Psoas muscle (tissue), 8 donors: Measurements from ENCODE around the gene ERICH2. TPM values are rescaled to one million over a fixed set of nuclear protein-coding genes. Genes with fewer than 3 reads are reported as not detected.
A peak's percentile ranks its signal among the peaks of the same experiment; 100 is the strongest.

Experiments used
- ATAC-seq, 4 donors: fragments of 200-7000 bp; cut with Tn5 transposase; one replicate each; pipeline ENCODE4 v1.9.1; 2020; ENCODE audit warnings: moderate library complexity in 3 of 4, mild to moderate bottlenecking in 2 of 4
- DNase-seq, 2 donors: peaks; one replicate each; pipeline ENCODE4 v3.0.0-alpha.2; 2020
- H3K27ac ChIP-seq: fragments of 200-600 bp; one replicate; pipeline ENCODE4 v1.8.0; 2022
- H3K27me3 ChIP-seq, 3 donors: fragments of 200-600 bp in 1 of 3; one replicate each; pipeline versions ENCODE4 v1.6.1 to v1.8.0; 2013 to 2022; ENCODE audit warnings: low read length in 2 of 3, mild to moderate bottlenecking in 2 of 3, moderate library complexity in 1 of 3; ENCODE audit not compliant: insufficient read depth in 3 of 3
- H3K36me3 ChIP-seq, 2 donors: fragments of 200-600 bp in 1 of 2; one replicate each; pipeline versions ENCODE4 v1.6.1 to v1.8.0; 2013 to 2022; ENCODE audit warnings: low read depth in 1 of 2, mild to moderate bottlenecking in 1 of 2, moderate library complexity in 1 of 2; ENCODE audit not compliant: insufficient read depth in 1 of 2
- H3K4me1 ChIP-seq: fragments of 200-600 bp; one replicate; pipeline ENCODE4 v1.8.0; 2022
- H3K4me3 ChIP-seq: fragments of 200-600 bp; one replicate; pipeline ENCODE4 v1.8.0; 2022; ENCODE audit warnings: mild to moderate bottlenecking
- H3K9me3 ChIP-seq: fragments of 200-600 bp; one replicate; pipeline ENCODE4 v1.8.0; 2022
- WGBS, 3 donors: extraction: QIAGEN DNeasy Blood & Tissue Kit; methylation state at CpG; one replicate each; pipeline versions ENCODE4 v1.1.6 to v1.1.7; 2013; 5-methylcytosine and 5-hydroxymethylcytosine counted together
- intact Hi-C, 2 donors: fragments of 100-400 bp; cut with DNase I; formaldehyde crosslinking; loops; one replicate each; pipeline versions ENCODE4 v1.11.0 to v1.14.2; 2022
- polyA plus RNA-seq, 3 donors: library from polyadenylated mRNA; stranded (reverse); fragments of 200-250 nt; gene quantifications; one replicate each; pipeline ENCODE4 v1.2.3, GENCODE V29; 2013
- total RNA-seq, 4 donors: library from RNA; stranded (reverse); fragmentation: NEBNext Ultra II Directional in 2 of 4; extraction: Animal tissue kit (Norgen Biotek cat#: 25700) in 2 of 4; gene quantifications; one replicate each; pipeline versions ENCODE4 v1.2.1 to v1.2.4, GENCODE V29; 2021 to 2023
- TF ChIP-seq, protein P1 (sequence below): fragments of 200-600 bp; IDR thresholded peaks from one replicate; pipeline ENCODE4 v1.8.0; 2022; ENCODE audit warnings: antibody characterized with exemption
- donor health status: healthy with polysubstance abuse.
- donor health status: DM: no; HTN: no; CAD: no; lungs with moderate emphysema.
- donor health status: Bipolar disorder and iron deficiency.
- donor health status: healthy.
- donor health status: DM: yes; HTN: yes; CAD: no.
- donor health status: DM: no; HTN: no; CAD: no.
- donor health status: DM: no; HTN: no; CAD: no.
- donor health status: DM: yes; HTN: yes; CAD: no.

The ERICH2 gene
- total and polyA plus RNA-seq, 7 donors, result 0.17 to 0.64 (median 0.40) TPM; not detected in 2

DNA sequence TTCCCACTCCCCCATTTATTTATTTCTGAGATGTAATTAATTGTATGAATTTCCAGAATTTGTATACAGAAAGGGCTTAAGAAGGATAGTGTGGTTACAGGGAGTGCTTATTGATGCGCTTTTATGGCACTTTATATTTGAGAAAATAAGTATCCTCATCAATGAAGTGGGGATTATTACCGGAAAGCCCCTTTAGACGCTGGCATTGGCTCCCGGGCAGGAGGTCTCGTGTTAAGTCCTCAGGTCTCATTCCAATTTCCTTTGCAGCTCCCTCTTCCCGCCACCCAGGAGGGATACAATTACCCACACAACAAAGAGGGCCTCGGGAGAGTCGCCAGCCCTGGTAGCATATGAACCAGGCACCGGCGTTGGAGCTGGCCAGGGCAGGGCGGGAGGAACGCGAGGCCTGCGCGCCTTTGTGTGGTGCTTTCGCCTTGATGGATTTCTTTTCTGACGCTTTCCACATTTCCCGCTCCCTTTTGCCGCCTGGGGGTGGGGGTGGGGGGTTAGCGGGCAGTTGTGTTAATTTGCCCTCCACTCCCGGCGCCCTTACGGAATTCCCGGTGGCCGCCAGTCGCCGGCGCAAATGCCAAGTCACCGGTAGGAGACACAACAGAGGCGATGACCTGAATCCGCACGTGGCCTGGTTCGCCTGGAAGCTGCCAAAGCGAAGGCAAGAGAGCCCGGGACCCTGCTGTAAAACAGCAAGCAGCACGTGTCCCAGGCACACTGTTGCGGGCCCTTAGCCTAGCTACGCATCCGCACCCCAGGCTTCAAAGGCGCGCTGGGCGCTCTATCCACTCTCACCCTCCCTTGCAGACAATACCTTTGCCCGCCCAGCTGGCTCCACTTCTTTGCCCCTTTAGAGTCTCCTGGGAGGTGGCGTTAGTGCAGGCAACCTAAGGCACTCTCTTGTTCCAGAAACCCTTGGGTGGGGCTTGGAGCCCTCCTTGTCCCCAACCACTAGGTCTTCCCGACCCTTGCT lies 49.8 kb downstream of the ERICH2 start:
- 9 to 12% (median 10%) methylated on average over 43 to 45 of the region's 45 CpGs for WGBS, 3 donors
- DNase-seq, result no peak
- Histone ChIP-seq H3K4me3 (peak overlapping the region; percentile 30), H3K27ac (no peak overlapping the region), H3K4me1 (peaks cover 60% of the 10 kb centered on the region), H3K27me3 (peaks cover 0 to 93% (median 42%) of the 10 kb centered on the region in 3 donors), H3K9me3 (no peaks in the 10 kb centered on the region), H3K36me3 (no peaks in the 10 kb centered on the region)
- ATAC-seq, result no peak
- intact Hi-C loops, result loop anchor here (10.0 kb wide), 3 partner anchors 115 to 495 kb away; no protein-coding TSS in a partner anchor
- TF ChIP-seq, protein P1, sequence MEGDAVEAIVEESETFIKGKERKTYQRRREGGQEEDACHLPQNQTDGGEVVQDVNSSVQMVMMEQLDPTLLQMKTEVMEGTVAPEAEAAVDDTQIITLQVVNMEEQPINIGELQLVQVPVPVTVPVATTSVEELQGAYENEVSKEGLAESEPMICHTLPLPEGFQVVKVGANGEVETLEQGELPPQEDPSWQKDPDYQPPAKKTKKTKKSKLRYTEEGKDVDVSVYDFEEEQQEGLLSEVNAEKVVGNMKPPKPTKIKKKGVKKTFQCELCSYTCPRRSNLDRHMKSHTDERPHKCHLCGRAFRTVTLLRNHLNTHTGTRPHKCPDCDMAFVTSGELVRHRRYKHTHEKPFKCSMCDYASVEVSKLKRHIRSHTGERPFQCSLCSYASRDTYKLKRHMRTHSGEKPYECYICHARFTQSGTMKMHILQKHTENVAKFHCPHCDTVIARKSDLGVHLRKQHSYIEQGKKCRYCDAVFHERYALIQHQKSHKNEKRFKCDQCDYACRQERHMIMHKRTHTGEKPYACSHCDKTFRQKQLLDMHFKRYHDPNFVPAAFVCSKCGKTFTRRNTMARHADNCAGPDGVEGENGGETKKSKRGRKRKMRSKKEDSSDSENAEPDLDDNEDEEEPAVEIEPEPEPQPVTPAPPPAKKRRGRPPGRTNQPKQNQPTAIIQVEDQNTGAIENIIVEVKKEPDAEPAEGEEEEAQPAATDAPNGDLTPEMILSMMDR, result no peak

DNA sequence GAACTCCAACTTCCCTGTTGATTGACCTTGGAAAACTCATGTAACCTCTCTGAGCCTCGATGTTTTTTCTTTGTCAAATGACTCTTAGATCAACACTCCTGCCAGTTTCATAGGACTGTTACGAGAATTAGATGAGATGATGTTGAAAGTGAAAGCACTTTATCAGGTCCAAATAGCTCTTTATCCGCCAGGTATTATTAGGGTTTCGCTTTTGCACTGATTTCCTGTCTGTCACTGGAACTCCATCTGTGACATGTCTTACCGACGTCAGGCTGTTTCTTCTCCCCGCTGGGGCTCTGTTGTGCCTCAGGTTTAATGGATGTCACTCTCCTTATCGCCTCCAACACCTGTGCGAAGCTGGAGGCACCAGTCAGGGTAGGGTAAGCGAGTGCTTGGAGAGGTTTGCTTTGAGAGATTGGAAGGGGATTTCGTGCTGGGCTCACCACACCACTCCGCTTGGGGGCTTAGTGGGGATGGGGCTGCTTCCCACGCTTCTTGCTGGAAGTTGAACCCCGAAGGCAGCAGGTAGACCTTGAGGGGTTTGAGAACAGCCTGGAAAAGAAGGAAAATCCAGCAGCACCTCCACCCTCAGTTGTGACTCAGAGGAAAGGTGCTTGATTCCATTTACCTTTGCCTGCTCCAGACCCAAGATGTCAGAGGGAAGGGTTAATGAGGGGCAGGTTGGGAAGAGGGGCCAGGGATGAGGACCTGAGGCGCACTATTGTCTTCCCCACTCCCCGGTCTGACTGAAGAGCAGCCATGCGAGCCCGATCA lies 50.8 kb downstream of the ERICH2 start:
- H3K4me1 ChIP-seq, result peaks cover 58% of the 10 kb centered on the region
- 21 to 28% (median 24%) methylated on average over 18 of the region's 18 CpGs for WGBS, 3 donors
- no peak for ATAC-seq
- H3K9me3 ChIP-seq, result no peaks in the 10 kb centered on the region
- DNase-seq, result no peak
- intact Hi-C loops, result no loop called here
- H3K27me3 ChIP-seq, result peaks cover 0 to 93% (median 38%) of the 10 kb centered on the region in 3 donors
- TF ChIP-seq, protein P1, result no peak
- H3K36me3 ChIP-seq, result no peaks in the 10 kb centered on the region
- H3K4me3 ChIP-seq, result peak overlapping the region; percentile 60
- H3K27ac ChIP-seq, result no peak overlapping the region

DNA sequence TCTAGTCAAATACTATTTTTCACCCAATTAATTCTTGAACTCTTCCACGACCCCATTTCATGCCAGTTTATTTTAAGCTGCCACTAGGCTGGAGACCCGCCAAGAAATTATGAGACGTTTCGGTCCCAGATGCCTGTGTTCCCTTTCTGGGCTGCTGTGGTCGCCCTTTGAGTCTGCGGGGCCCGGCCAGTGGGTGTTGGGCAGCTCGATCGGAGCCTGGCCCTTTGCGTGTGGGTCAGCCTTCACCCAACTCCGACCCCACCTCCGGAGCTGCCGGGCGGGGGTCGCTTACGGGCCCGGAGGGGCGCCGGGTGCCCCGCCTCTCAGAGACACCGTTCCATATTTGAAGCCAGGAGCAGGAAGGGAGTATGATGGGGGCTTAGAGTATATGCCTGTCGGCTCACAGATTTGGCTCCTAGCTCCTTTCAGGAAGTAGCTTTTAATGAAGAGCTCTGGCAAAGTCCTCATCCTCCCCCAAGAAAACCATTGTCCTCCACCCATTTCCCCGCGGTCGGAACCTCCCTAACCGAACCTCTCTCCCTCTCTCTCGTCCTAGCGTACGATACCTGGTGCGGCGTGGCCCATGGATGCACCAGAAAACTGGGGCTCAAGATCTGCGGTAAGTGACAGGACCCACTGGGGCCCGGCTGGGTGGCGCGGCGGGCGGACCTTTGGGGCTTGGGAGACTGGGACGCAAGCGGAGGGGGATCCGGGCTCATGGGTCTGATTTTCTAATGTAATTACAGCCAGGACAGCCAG lies 51.5 kb downstream of the ERICH2 start:
- H3K9me3 ChIP-seq, result no peaks in the 10 kb centered on the region

More for the DNA sequence above, 51.5 kb downstream of the ERICH2 start:
- Histone ChIP-seq H3K27ac (no peak overlapping the region), H3K4me1 (peaks cover 50% of the 10 kb centered on the region), H3K4me3 (peak overlapping the region; percentile 60), H3K27me3 (peaks cover 0 to 86% (median 35%) of the 10 kb centered on the region in 3 donors), H3K36me3 (no peaks in the 10 kb centered on the region)
- DNase-seq, result no peak
- ATAC-seq, result no peak
- intact Hi-C loops, result no loop called here
- WGBS, 3 donors, result 4 to 8% (median 5%) methylated on average over 40 of the region's 40 CpGs
- TF ChIP-seq, protein P1, result no peak
